ENCODE measurements around the gene KNOP1. TPM values are rescaled to one million over a fixed set of nuclear protein-coding genes. Genes with fewer than 3 reads are reported as not detected.

The KNOP1 gene
- total and polyA plus RNA-seq, 2 of the 13 experiments (the other 11 are each of a cell fraction or from before 2014, with no cell fraction given): 21.2 to 57.5 TPM

DNA sequence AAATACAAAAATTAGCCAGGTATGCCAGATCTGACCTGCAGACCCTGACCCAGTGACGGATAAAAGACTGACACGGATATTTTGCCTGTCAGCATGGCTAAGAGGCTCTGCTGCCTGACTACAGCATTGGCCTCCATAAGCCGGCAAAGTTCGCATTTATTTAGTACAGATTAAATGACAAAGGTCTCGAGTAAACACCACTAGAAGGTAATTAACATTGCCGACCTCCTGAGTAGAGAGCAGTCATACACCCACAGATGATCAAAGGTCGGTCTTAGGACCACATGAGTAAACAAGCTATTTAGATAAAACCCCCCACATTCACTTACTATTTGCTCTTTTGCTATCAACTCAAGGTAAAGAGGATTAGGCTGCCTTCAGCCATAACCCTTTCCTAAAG lies 55.7 kb downstream of the KNOP1 start (continued):
- TF ChIP-seq, protein P1, sequence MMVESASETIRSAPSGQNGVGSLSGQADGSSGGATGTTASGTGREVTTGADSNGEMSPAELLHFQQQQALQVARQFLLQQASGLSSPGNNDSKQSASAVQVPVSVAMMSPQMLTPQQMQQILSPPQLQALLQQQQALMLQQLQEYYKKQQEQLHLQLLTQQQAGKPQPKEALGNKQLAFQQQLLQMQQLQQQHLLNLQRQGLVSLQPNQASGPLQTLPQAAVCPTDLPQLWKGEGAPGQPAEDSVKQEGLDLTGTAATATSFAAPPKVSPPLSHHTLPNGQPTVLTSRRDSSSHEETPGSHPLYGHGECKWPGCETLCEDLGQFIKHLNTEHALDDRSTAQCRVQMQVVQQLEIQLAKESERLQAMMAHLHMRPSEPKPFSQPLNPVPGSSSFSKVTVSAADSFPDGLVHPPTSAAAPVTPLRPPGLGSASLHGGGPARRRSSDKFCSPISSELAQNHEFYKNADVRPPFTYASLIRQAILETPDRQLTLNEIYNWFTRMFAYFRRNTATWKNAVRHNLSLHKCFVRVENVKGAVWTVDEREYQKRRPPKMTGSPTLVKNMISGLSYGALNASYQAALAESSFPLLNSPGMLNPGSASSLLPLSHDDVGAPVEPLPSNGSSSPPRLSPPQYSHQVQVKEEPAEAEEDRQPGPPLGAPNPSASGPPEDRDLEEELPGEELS (CRISPR knock-in tag; IDR thresholded peaks at IDR 0.05): peak; percentile 31; the same call in 1 of the 2 replicates
- TF ChIP-seq KLF16 (CRISPR knock-in tag; IDR thresholded peaks at IDR 0.05) (no peak), HNRNPH1 (optimal IDR thresholded peaks at IDR 0.05; ENCODE audit: low read depth, low read length) (no peak), AHR (CRISPR knock-in tag; IDR thresholded peaks at IDR 0.05) (no peak), NR2F1 (CRISPR knock-in tag; IDR thresholded peaks at IDR 0.05) (0 out of 4 replicates have a peak, but pooled peaks of 1 of the 2 experiments have one; percentile 36)
- TF ChIP-seq, protein P2, sequence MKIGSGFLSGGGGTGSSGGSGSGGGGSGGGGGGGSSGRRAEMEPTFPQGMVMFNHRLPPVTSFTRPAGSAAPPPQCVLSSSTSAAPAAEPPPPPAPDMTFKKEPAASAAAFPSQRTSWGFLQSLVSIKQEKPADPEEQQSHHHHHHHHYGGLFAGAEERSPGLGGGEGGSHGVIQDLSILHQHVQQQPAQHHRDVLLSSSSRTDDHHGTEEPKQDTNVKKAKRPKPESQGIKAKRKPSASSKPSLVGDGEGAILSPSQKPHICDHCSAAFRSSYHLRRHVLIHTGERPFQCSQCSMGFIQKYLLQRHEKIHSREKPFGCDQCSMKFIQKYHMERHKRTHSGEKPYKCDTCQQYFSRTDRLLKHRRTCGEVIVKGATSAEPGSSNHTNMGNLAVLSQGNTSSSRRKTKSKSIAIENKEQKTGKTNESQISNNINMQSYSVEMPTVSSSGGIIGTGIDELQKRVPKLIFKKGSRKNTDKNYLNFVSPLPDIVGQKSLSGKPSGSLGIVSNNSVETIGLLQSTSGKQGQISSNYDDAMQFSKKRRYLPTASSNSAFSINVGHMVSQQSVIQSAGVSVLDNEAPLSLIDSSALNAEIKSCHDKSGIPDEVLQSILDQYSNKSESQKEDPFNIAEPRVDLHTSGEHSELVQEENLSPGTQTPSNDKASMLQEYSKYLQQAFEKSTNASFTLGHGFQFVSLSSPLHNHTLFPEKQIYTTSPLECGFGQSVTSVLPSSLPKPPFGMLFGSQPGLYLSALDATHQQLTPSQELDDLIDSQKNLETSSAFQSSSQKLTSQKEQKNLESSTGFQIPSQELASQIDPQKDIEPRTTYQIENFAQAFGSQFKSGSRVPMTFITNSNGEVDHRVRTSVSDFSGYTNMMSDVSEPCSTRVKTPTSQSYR (CRISPR knock-in tag; IDR thresholded peaks at IDR 0.05; ENCODE audit: borderline replicate concordance): peak; percentile 38; the same call in 1 of the 2 replicates
- TF ChIP-seq, protein P3, sequence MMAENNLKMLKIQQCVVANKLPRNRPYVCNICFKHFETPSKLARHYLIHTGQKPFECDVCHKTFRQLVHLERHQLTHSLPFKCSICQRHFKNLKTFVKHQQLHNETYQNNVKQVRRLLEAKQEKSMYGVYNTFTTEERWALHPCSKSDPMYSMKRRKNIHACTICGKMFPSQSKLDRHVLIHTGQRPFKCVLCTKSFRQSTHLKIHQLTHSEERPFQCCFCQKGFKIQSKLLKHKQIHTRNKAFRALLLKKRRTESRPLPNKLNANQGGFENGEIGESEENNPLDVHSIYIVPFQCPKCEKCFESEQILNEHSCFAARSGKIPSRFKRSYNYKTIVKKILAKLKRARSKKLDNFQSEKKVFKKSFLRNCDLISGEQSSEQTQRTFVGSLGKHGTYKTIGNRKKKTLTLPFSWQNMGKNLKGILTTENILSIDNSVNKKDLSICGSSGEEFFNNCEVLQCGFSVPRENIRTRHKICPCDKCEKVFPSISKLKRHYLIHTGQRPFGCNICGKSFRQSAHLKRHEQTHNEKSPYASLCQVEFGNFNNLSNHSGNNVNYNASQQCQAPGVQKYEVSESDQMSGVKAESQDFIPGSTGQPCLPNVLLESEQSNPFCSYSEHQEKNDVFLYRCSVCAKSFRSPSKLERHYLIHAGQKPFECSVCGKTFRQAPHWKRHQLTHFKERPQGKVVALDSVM (CRISPR knock-in tag; IDR thresholded peaks at IDR 0.05): no peak
- TF ChIP-seq, protein P4, sequence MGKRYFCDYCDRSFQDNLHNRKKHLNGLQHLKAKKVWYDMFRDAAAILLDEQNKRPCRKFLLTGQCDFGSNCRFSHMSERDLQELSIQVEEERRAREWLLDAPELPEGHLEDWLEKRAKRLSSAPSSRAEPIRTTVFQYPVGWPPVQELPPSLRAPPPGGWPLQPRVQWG (CRISPR knock-in tag; IDR thresholded peaks at IDR 0.05; ENCODE audit: borderline replicate concordance, low read depth): no peak

Measured in HepG2 (cell line).